GM12891 (cell line): ENCODE results near the gene VSTM2L.

Experiments used
- POLR2A ChIP-seq: IDR thresholded peaks from 2 replicates; pipeline ENCODE4 v1.6.1; 2011; ENCODE audit warnings: low read depth, low read length, control low read depth
- POLR2AphosphoS5 ChIP-seq: IDR thresholded peaks from 2 replicates; pipeline ENCODE4 v1.6.1; 2011; ENCODE audit warnings: low read depth, low read length, control low read depth
- POU2F2 ChIP-seq: IDR thresholded peaks from 2 replicates; pipeline ENCODE4 v1.6.1; 2011; ENCODE audit warnings: low read depth, mild to moderate bottlenecking, control low read depth, low read length, moderate library complexity
- TAF1 ChIP-seq: IDR thresholded peaks from 2 replicates; pipeline ENCODE4 v1.6.1; 2011; ENCODE audit warnings: low read depth, low read length, control low read depth

- no peak for TF ChIP-seq POLR2A
- no peak for TF ChIP-seq TAF1
- TF ChIP-seq POU2F2 = no peak
- no peak for TF ChIP-seq POLR2AphosphoS5
Observed at GRCh38 chr20:37987602-37988290, 84.8 kb downstream of the VSTM2L start.
